Upper lobe of left lung (tissue), 4 donors: ENCODE results near the gene HPD.

Source experiments
- POLR2A ChIP-seq, 4 donors: fragments of 450-650 bp; IDR thresholded peaks; one replicate each; pipeline ENCODE4 v1.5.1; 2016 to 2017; ENCODE audit warnings: antibody characterized with exemption in 4 of 4, mild to moderate bottlenecking in 2 of 4
- TF ChIP-seq, protein P1 (sequence below), 6 experiments: fragments of 450-650 bp in 4 of 6; fragments of 200-600 bp in 2 of 6; sonication (generic) in 2 of 6; IDR thresholded peaks; one replicate each; pipeline ENCODE4 v1.5.1; 2016 to 2019; ENCODE audit warnings: antibody characterized with exemption in 6 of 6

GRCh38 chr12:121858662-121859572 is at the start of gene HPD:
- TF ChIP-seq, protein P1, sequence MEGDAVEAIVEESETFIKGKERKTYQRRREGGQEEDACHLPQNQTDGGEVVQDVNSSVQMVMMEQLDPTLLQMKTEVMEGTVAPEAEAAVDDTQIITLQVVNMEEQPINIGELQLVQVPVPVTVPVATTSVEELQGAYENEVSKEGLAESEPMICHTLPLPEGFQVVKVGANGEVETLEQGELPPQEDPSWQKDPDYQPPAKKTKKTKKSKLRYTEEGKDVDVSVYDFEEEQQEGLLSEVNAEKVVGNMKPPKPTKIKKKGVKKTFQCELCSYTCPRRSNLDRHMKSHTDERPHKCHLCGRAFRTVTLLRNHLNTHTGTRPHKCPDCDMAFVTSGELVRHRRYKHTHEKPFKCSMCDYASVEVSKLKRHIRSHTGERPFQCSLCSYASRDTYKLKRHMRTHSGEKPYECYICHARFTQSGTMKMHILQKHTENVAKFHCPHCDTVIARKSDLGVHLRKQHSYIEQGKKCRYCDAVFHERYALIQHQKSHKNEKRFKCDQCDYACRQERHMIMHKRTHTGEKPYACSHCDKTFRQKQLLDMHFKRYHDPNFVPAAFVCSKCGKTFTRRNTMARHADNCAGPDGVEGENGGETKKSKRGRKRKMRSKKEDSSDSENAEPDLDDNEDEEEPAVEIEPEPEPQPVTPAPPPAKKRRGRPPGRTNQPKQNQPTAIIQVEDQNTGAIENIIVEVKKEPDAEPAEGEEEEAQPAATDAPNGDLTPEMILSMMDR (IDR thresholded peaks at IDR 0.05) = no peak
- no peak for TF ChIP-seq POLR2A (IDR thresholded peaks at IDR 0.05)
